ENCODE results near the gene ZSCAN23. TPM values are rescaled to one million over a fixed set of nuclear protein-coding genes. Genes with fewer than 3 reads are reported as not detected.
"Not testable (repeated sequence)": the region's sequence is repeated elsewhere in the genome, so short reads cannot be mapped to it uniquely, and the experiment has no call there.

Gene ZSCAN23
- total RNA-seq, 2 donors from 2014 or later, result 2.3 to 8.3 TPM

DNA sequence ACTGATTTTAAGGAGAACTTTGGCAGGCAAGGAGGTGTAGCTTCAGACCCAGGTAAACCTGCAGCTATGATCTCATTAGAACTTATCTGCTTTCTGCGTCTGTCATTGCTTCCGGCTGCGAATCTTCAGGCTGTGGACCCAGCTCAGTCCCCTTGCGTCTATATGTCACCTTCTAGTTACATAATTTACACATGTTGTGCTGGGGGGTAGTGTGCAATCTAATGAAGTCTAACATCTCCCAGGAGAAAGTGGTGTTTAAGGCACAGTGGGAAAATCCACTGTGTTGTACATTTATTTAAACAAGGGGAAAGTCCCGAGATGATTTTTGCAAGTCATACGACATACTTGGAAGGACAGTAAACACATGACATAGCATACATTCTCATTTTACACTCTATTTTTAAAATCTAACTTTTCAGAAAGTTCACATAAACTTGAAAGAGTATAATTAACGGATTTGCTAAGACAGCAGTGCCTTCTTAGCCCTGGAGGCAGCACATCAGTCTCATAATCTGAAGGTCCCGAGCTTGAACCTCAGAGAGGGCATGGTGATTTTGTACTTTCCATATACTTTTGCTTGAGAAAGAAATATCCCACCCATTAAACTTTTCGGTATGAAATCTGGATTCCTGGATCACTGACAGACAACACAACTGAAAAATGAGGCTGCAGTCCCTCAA, 37.1 kb upstream of the ZSCAN23 start:
- no peaks in the 10 kb centered on the region for H3K36me3 ChIP-seq (replicated peaks in 1 of 2; ENCODE audit: insufficient read depth in 1 of 2, low read depth in 2 of 2)
- no peaks in the 10 kb centered on the region for H3K9me3 ChIP-seq
- no peak overlapping the region for H3K4me3 ChIP-seq
- no peak for DNase-seq
- no peaks in the 10 kb centered on the region for H3K27me3 ChIP-seq
- intact Hi-C loops (cut with DNase I), result no loop called here
- WGBS, 2 donors, result 40 to 43% methylated on average over 9 of the region's 9 CpGs
- no peak overlapping the region for H3K27ac ChIP-seq
- no peak for ATAC-seq
- no peaks in the 10 kb centered on the region for H3K4me1 ChIP-seq
- TF ChIP-seq POLR2A (IDR thresholded peaks at IDR 0.05), result no peak
- TF ChIP-seq, protein P1, sequence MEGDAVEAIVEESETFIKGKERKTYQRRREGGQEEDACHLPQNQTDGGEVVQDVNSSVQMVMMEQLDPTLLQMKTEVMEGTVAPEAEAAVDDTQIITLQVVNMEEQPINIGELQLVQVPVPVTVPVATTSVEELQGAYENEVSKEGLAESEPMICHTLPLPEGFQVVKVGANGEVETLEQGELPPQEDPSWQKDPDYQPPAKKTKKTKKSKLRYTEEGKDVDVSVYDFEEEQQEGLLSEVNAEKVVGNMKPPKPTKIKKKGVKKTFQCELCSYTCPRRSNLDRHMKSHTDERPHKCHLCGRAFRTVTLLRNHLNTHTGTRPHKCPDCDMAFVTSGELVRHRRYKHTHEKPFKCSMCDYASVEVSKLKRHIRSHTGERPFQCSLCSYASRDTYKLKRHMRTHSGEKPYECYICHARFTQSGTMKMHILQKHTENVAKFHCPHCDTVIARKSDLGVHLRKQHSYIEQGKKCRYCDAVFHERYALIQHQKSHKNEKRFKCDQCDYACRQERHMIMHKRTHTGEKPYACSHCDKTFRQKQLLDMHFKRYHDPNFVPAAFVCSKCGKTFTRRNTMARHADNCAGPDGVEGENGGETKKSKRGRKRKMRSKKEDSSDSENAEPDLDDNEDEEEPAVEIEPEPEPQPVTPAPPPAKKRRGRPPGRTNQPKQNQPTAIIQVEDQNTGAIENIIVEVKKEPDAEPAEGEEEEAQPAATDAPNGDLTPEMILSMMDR (IDR thresholded peaks at IDR 0.05), result no peak

DNA sequence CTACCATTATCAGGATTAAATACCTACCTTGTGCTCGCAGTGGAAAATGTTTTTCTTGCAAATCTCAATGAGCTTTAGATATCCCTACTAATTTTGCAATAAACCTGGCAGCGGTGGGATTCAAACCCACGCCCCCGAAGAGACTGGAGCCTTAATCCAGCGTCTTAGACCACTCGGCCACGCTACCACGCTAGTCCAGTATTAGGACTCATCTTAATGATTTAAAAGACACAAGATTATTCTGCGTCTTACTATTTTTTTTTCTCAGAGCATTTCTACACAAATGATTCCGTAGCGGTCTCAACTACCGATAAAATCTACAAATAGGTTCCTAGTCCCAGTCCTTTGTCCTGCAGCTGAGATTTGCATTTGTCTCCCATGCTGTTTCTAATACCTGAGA, 35.2 kb upstream of the ZSCAN23 start:
- 30 to 39% methylated on average over 12 of the region's 12 CpGs for WGBS, 2 donors
- no peak for TF ChIP-seq POLR2A (IDR thresholded peaks at IDR 0.05)
- TF ChIP-seq, protein P1 (IDR thresholded peaks at IDR 0.05), result no peak
- Histone ChIP-seq H3K36me3 (replicated peaks in 1 of 2; ENCODE audit: insufficient read depth in 1 of 2, low read depth in 2 of 2) (no peaks in the 10 kb centered on the region), H3K27ac (no peak overlapping the region), H3K4me1 (no peaks in the 10 kb centered on the region), H3K4me3 (no peak overlapping the region), H3K9me3 (no peaks in the 10 kb centered on the region), H3K27me3 (no peaks in the 10 kb centered on the region)
- ATAC-seq, result no peak
- intact Hi-C loops (cut with DNase I), result no loop called here
- DNase-seq, result no peak

DNA sequence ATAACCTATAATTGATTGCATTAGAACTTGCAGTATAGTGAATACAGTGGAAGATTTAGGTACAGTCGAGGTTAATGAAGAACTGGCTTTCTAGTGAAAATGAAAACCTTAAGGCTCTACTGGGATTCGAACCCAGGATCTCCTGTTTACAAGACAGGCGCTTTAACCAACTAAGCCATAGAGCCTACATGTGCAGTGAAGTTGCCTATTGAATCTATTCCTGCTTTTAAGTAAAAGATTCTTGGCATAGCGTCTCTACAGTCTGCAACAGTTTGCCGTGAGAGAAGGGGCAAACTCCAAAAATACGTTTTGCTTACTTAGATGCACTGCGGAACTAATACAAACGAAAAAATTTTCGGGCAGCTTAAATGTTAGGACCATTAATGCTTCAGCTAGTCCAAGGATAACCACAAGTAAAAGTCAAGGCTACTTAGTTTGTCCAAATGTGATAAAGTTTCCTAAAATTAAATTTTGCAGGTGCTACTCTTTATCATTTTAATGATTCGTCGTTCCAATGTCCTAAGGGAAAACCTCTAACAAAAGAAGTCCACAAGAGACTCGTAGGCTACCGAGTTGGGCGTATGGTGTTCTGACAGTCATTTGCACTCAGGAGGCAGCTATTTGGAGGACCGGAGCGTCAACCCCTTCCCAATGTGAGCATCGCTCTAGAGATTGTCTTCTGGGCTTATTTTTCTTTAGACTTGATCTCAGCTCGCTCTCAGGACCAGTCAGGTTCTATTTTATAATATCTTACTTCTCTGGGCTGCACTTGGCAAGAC, 31.3 kb upstream of the ZSCAN23 start:
- no peaks in the 10 kb centered on the region for H3K4me1 ChIP-seq
- no peak overlapping the region for H3K4me3 ChIP-seq
- H3K27me3 ChIP-seq, result no peaks in the 10 kb centered on the region
- TF ChIP-seq, protein P1 (IDR thresholded peaks at IDR 0.05), result no peak
- no peak for TF ChIP-seq POLR2A (IDR thresholded peaks at IDR 0.05)
- no peaks in the 10 kb centered on the region for H3K9me3 ChIP-seq
- H3K27ac ChIP-seq, result no peak overlapping the region
- intact Hi-C loops (cut with DNase I), result no loop called here
- 4 to 6% methylated on average over 18 of the region's 18 CpGs for WGBS, 2 donors
- H3K36me3 ChIP-seq (replicated peaks in 1 of 2; ENCODE audit: insufficient read depth in 1 of 2, low read depth in 2 of 2), result no peaks in the 10 kb centered on the region
- ATAC-seq (no peak), DNase-seq (no peak)

DNA sequence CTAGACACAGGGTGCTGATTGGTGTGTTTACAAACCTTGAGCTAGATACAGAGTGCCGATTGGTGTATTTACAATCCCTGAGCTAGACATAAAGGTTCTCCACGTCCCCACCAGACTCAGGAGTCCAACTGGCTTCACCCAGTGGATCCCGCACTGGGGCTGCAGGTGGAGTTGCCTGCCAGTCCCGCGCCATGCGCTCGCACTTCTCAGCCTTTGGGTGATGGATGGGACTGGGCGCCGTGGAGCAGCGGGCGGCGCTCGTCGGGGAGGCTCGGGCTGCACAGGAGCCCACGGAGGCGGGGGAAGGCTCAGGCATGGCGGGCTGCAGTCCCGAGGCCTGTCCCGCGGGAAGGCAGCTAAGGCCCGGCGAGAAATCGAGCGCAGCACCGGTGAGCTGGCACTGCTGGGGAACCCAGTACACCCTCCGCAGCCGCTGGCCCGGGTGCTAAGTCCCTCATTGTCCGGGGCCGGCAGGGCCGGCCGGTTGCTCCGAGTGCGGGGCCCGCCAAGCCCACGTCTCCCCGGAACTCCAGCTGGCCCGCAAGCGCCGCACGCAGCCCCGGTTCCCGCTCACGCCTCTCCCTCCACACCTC, 26.0 kb upstream of the ZSCAN23 start:
- H3K27ac ChIP-seq; H3K27me3 ChIP-seq; H3K4me1 ChIP-seq; H3K4me3 ChIP-seq; DNase-seq; H3K36me3 ChIP-seq (replicated peaks in 1 of 2; ENCODE audit: insufficient read depth in 1 of 2, low read depth in 2 of 2); intact Hi-C loops (cut with DNase I); H3K9me3 ChIP-seq; ATAC-seq: not testable (repeated sequence)
- WGBS, 2 donors, result 89% methylated on average over 41 of the region's 45 CpGs; no CpG with 5 or more reads in 1 of the 2 donors

DNA sequence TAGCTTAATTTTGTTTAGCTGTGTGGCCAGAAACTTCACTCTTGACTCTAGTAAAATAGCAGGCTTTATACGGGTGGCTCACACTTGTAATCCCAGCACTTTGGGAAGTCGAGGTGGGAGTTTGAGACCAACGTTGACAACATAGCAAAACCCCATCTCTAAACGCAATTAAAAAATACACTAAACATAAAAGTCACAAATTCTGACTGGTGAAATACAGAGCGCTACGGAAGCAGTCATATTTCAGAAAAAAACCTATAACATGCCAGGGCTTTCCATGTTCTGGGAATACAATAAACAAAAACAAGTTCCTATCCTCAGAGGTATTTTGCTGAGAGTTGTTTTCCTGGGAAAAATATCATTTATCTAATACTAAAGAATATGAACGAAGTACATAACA, 24.8 kb upstream of the ZSCAN23 start:
- H3K36me3 ChIP-seq (replicated peaks in 1 of 2; ENCODE audit: insufficient read depth in 1 of 2, low read depth in 2 of 2), result no peaks in the 10 kb centered on the region
- TF ChIP-seq POLR2A (IDR thresholded peaks at IDR 0.05), result no peak
- TF ChIP-seq, protein P1 (IDR thresholded peaks at IDR 0.05), result no peak
- H3K27me3 ChIP-seq, result peaks cover 0 to 6% of the 10 kb centered on the region in 2 donors
- intact Hi-C loops (cut with DNase I), result no loop called here
- no peak overlapping the region for H3K27ac ChIP-seq
- ATAC-seq (no peak), DNase-seq (no peak)
- peaks cover 0 to 5% (median 0%) of the 10 kb centered on the region in 3 donors for H3K9me3 ChIP-seq
- H3K4me1 ChIP-seq, result no peaks in the 10 kb centered on the region
- H3K4me3 ChIP-seq, result no peak overlapping the region
- 70% methylated on average over 7 of the region's 7 CpGs for WGBS, 2 donors

Measured in body of pancreas (tissue), 4 donors.